ENCODE measurements around the gene CCNF.

DNA sequence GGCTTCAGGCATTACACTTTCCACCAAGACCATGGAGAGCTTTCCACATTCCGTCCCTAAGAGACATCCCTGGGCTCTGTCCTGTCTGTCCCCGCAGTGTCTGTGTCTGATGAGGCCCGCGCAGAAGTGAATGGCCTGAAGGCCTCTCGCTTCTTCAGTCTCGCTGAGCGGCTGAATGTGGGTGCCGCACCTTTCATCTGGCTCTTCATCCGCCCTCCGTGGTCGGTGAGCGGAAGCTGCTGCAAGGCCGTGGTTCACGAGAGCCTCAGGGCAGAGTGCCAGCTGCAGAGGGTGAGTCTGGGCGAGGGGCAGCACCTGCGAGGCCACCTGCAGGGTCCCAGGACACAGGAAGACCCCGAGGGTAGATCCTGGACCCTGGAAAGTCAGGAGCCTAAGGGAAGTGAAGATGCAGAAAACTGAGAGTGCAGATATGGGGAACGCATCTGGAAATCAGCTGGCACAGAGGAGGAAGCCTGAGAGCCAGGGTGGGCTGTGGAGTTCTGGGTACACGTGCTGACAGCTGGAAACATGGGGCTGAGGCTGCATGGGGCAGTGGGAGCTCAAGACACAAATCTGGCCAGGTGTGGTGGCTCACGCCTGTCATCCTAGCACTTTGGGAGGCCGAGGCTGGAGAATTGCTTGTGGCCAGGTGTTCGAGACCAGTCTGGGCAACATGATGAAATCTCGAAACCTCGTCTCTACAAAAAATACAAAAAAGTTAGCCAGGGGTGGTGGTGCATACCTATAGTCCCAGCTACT is 8.0 kb downstream of the CCNF start:
- no peak for TF ChIP-seq CTCF (IDR thresholded peaks at IDR 0.05)
- no peak for TF ChIP-seq POLR2A (IDR thresholded peaks at IDR 0.05)
- no peak for TF ChIP-seq POLR2AphosphoS5 (IDR thresholded peaks at IDR 0.05)
- no peak for TF ChIP-seq EP300 (IDR thresholded peaks at IDR 0.05)
